ENCODE data around the gene ACTG2.

The ACTG2 gene

DNA sequence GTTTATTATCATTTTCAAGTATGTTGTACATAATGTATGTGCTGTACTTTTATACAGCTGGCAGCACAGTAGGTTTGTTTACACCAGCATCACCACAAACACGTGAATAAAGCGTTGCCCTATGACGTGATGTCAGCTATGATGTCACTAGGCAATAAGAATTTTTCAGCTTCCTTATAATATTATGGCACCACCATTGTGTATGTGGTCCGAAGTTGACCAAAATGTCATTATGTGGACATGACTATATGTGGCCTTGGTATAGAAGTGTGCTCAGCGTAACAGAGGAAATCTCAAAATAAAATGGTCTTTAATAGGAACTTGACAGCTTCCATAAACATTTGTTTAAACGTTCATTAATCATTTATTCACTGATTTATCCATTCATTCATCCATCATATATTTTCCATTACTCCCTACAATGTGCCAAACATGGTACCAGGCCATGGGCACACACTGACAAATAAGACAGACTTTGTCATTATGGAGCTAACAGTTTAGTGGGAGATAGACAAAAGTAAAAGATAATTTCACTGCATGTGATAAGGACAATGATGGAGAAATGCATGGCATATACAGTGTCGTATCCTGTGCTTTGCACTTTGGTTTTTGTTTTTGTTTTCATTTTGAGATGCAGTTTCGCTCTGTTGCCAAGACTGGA is 18.9 kb downstream of the ACTG2 start:
- in situ Hi-C loops (cut with HindIII; ENCODE audit: low sequenced_read_pairs): no loop called here

DNA sequence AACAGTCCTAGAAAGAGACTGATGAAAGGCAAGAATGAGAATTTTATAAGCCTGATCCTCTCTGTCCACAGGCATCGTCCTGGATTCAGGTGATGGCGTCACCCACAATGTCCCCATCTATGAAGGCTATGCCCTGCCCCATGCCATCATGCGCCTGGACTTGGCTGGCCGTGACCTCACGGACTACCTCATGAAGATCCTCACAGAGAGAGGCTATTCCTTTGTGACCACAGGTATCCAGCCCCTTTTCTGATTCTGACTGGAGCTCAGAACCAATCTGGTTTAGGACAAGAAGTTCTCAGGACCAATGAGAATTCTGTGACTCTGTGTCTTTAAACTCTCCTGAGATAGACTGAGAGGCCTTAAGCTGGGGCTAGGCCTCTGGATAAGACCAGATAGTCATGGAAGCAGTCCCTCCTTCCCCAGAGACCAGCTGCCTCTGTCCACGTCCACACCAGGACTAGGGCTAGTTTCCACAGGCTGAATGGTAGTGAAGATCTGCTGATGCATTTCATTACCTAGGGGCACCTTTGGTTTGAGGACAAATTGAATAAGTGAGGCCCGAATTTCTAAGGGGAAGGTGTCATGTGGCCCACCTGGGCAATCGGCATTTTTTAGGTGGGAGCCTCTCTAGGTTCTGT is 20.7 kb downstream of the ACTG2 start:
- in situ Hi-C loops (cut with HindIII; ENCODE audit: low sequenced_read_pairs): no loop called here

DNA sequence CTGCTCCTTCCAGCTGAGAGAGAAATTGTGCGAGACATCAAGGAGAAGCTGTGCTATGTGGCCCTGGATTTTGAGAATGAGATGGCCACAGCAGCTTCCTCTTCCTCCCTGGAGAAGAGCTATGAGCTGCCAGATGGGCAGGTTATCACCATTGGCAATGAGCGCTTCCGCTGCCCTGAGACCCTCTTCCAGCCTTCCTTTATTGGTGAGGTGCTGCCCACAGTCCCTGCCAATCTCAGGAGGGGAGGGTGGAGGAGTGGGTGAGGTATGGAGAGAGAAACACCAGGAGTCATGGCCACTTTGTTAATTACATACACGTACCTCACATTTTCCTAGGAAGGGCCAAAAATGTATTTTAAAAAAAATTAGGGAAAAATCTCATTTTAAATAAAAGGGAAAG is 21.9 kb downstream of the ACTG2 start:
- in situ Hi-C loops (cut with HindIII; ENCODE audit: low sequenced_read_pairs): no loop called here

DNA sequence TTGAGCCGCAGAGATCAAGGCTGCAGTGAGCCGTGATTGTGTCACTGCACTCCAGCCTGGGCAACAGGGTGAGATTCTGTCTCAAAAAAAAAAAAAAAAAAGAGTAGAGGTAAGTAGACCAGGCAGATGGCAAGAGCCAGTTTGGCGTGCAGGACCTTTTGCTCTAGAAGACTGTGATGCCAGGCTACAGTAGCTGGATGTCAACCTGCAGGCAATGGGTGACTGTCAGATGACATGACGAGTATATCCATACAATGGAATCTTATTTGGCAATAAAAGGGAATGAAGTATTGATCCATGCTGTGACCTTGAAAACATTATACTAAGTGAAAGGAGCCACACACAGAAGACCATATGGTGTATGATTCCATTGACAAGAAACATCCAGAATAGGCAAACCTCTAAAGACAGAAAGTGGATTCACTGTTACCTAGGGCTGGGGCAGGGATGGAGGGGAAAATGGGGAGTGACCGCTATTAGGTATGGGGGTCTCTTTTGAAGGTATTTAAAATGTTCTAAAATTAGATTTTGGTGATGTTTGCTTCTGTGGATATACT is 22.7 kb downstream of the ACTG2 start:
- in situ Hi-C loops (cut with HindIII; ENCODE audit: low sequenced_read_pairs): no loop called here

DNA sequence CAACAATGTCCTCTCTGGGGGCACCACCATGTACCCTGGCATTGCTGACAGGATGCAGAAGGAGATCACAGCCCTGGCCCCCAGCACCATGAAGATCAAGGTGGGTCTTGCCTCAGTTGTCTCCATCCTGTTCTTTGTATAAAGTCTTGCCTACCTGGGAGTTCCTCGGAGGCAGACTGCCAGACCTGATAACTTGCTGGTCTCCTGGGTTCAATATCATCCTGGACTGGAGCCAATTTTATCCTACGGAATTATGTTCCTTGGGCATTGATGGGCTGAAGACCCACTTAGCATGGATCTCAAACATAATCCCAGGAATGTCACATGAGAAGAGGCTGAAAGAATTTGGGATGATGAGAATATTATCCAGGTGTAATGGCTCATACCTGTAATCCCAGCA is 23.9 kb downstream of the ACTG2 start:
- in situ Hi-C loops (cut with HindIII; ENCODE audit: low sequenced_read_pairs): no loop called here

DNA sequence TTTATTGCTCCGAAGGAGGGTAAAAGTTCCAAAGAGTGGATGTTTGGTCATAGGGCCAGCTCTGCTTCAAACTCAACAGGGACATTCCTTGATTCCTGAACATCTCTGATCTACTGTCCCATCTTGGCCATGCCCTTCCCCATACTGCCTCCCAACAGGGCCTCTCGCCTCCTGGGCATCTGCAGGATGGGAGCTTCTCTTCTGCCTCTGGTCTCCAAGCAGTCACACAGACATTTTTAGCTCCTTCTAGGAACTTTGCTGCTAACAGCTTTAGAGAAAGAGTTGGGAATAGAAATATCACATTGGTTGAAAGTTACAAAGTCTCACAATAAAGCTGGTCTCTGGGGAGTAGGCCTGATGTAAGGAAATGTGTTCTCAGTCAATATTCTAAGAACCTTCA is 24.5 kb downstream of the ACTG2 start:
- in situ Hi-C loops (cut with HindIII; ENCODE audit: low sequenced_read_pairs): no loop called here

DNA sequence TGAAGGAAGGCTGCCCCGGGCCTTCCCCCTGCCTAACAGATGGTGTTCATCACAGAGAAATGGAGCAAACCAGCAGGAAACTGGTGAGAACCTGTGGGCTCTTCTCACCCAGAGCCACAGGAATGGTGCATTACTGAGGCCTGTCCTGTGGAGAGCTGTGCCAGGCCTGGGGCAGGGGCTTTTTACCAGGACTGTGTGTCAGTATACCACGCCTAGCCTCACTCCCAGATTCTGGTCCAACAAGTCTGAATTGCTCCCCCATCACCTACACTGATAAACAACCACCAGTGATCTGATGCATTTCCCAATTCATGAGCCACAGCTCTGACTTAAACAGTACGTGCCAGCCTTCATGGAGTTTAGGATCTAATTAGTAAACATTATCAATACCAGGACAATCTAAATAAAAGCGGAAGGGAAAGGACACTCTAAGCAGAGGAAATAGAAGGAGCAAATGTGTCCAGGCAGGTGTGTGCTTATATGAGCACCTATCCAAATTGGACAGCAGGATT is 24.9 kb downstream of the ACTG2 start:
- in situ Hi-C loops (cut with HindIII; ENCODE audit: low sequenced_read_pairs): no loop called here

DNA sequence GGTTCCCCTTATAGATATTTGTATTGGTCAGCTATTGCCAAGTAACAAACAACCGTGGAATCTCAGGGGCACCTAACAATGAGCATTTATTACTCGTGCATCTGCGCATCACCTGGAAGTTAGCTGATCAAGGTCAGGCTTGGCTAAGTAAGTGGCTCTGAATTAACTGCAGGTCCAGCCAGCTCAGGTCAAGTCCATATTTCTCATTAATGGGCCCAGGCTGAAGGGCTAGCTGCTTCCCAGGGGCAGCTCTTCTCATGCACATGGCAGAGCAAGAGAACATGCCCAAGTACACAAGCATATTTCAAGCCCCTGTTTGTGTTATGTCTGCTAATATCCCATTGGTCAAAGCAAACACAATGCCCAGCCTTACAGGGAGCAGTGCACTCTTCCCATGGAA is 26.0 kb downstream of the ACTG2 start:
- in situ Hi-C loops (cut with HindIII; ENCODE audit: low sequenced_read_pairs): no loop called here

DNA sequence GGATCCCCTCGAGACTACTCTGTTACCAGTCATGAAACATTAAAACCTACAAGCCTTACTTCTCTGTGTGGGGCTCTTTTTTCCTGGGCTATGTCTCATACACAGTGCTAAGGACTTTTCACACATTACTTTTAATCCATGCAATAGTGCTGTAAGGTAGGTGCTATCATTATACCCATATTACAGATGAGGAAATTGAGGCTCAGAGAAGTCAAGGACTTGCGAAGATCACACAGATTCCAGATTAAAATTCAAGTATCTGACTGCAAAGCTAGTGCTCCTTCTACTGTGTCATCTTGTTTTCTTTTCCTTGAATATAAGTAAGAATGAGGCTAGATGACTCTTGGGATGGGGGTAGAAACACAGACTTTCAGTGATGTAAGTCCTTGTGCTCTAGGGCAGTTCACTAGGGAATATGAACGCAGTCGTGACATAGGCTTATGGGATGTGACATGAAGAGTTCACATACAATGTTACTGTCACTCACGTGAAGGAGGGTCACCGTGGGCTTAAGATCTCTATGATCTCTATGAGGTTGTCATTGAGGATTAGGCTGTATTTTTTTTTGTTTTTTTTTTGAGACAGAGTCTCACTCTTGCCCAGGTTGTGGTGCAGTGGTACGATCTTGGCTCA is 26.9 kb downstream of the ACTG2 start:
- in situ Hi-C loops (cut with HindIII; ENCODE audit: low sequenced_read_pairs): no loop called here

DNA sequence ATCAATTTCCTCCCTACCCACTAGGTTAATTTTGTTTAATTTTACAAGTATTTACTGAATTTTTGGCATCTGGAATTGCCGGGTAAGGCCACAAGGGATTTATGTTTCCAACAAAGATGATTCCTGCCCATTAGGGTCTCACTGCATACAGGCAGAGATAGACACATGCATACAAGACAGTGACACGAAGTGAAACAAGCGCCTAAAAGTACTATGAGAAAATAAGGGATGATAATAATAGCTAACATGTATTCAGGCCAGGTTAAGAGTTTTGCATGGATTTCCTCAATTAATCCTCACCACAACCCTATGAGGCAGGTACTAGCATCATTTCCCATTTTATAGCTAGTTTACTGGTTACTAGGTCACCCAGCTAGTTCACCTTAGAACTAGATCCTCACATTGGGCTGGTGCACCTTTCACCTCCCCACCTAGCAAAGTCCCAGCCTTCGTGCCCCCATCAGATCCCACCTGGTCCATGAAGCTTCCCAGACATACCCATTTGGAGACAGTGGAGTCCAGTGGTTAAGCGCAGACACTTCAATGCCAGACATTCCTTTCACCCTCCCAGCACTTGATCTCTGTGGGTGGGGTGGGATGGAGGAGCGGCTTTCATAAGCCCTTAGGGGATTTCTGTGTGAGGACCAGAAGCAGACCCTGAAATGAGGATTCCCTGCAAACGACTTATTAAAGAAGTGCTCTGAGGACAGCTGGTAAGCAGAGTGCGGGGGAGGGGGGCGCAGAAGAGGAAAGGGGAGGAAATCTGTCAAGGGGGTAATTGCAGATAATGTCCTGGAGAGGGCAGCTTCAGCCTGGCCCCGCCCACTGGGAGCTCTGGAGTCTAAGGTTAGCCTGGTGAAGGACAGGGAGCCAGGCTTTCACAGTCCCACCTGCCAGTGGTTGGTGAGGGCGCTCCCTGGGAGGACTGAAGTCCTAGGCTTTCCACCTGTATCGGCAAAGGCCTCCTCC is 28.1 kb downstream of the ACTG2 start:
- in situ Hi-C loops (cut with HindIII; ENCODE audit: low sequenced_read_pairs): no loop called here

DNA sequence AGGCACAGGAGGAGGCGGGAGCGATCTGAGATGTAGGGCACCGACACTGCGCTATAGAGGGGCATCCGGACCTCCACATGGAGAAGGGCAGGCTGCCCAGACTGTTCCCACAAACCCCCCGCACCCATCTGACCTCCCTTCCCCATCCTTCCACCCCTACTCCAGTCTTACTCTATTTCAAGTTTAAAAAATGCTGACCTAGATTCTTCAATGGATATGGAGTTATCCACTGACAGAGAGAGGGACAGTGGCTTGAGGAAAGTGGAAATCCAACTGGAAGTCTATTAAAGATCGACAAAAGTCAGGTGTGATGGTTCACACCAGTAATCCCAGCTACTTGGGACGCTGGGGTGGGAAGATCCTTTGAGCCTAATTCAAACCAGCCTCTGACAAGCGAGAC is 28.8 kb downstream of the ACTG2 start:
- in situ Hi-C loops (cut with HindIII; ENCODE audit: low sequenced_read_pairs): no loop called here

DNA sequence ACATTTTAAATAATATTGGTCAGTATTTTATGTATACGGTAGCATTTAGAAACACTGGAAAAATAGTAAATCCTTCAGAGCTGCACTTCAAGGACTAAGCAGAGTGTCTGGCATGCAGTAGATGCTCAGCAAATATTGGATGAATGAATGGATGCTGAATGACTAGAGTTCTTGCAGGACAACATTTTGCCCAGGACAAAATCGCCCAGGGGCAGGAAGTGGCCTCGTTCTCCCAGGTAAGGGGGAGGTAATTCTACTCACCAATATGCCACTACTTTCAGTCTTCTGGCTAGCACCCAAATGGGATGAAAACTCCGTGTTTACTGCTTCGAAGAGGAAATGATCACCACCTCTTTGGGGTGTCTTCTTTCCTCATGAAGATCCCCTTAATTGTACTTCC is 29.9 kb downstream of the ACTG2 start:
- in situ Hi-C loops (cut with HindIII; ENCODE audit: low sequenced_read_pairs): no loop called here

DNA sequence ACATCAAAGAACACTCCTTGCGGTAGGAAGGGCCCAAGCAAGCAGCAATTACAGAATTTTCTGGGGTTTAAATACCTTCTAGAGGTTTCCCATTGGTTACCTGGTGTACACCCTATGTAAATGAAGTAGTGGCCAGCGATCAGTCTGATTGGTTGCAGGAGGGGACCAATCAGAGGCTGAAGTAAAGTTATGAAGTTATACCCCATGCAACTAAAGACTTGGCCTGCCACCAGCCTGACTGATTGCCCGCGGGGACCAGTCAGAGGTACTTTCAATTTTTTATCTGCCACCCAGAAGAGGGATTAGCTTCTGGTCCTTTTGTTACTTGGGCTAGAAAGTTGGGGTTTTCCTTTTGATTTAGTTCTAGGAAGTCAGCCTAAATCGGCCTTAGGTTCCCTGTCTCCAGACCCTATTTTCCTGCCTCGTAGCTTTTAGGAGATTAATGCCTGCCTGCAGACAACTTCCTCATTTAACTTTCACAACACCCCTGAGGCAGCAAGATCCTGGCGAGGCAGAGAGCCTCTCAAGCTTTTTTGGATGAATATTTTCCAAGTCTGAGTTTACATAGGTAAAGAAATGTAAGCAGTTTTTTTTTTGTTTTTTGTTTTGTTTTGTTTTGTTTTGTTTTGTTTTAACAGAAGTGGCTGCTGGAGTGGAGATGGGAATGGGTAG is 32.4 kb downstream of the ACTG2 start:
- in situ Hi-C loops (cut with HindIII; ENCODE audit: low sequenced_read_pairs): no loop called here

DNA sequence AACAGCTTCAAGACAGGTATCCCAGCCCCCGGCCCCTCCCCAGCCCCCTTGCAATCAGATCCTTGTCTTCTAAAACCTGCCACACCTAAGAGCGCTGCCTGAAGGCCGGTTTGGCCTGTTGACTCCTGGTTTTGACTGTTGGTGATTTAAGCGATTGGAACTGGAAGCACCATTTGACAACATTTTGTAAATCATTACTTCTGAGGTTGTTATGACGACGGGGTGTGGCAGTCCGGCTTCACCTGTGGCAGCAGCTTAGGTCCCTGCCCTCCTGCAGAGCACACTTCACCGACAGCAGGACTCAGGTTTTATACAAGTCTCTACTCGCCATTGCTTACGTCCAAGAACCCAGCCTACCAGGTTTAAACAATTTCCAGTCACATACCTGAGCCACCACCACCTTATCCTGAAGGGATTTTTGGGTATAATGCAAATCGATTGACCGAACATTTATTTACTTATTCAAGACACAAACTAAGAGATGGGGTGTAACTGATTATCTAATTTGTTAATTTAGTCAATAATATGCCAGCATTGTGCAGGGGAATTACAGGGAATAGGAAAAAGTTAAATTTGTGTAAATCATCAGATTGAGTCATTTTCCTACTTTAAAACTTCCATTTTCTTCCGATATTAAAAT is 33.2 kb downstream of the ACTG2 start:
- in situ Hi-C loops (cut with HindIII; ENCODE audit: low sequenced_read_pairs): no loop called here

DNA sequence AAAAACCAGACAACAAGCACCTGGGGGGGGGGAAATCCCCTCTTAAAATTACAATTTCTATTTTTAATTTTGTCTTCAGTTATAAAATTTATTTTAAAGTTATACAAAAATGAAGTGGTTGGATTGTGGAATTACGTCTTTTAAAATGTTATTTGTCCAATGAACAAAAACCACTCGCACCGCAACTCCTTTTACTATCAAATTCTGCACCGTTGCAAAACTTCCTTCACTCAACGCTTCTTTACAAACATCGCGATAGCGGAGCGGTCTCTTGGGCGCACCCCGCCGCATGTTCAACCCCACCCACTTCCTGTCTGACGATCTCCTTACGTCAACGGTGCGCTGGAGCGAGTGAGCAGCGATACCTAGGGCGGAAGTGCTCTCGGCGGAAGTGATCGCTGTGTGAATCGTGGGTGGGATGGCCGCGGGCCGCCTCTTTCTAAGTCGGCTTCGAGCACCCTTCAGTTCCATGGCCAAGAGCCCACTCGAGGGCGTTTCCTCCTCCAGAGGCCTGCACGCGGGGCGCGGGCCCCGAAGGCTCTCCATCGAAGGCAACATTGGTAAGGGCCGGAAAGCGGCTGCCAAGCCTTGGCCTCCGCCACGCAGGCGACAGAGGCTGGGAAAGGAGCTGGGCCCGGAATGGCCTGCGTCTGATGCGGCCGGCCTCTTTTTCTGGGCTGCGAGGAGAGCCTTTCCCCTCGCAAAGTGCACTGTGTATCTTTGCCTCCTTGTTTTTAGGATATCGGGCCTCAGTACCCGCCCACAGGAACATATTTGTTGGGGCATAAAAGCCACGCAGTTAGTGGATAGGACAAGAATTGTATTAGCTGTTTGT is 33.9 kb downstream of the ACTG2 start, which contains the start of gene DGUOK:
Gene DGUOK (plus strand): TSS at position 388 of the 835 bp plus-strand sequence. CDS start 31 bp downstream, at position 419.
- in situ Hi-C loops (cut with HindIII; ENCODE audit: low sequenced_read_pairs): no loop called here

DNA sequence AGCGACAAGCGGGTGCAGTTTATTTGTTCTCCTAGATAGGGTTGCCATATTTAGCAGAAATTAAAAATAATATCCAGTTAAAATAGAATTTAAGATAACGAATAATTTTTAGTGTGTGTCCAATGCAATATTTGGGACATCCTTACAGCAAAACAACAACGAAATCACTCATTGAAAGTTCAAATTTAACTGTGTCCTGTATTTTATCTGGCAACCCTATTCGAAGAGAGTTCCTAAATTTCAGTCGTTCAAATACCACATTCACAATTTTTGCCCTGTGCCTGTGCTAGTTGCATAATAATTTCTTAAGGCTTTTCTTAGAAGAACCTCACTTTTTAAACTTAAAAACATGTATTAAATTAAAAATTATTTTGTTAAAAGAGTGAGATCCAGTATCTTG is 34.5 kb downstream of the ACTG2 start:
- in situ Hi-C loops (cut with HindIII; ENCODE audit: low sequenced_read_pairs): no loop called here

DNA sequence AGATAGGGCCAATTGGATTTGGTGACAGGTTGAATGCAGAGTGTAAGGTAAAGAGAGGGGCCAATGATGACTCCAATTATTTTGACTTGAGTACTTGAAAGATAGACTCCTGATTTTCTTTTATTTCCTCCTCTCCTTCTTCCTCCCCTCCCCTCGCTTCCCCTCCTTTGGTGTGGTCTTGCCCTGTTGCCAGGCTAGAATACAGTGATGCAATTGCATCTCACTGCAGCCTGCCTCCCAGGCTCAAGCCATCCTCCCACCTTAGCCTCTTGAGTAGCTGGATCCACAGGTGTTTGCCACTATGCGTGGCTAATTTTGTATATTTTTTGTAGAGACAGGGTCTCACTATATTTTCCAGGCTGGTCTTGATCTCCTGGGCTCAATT is 36.1 kb downstream of the ACTG2 start:
- in situ Hi-C loops (cut with HindIII; ENCODE audit: low sequenced_read_pairs): no loop called here

DNA sequence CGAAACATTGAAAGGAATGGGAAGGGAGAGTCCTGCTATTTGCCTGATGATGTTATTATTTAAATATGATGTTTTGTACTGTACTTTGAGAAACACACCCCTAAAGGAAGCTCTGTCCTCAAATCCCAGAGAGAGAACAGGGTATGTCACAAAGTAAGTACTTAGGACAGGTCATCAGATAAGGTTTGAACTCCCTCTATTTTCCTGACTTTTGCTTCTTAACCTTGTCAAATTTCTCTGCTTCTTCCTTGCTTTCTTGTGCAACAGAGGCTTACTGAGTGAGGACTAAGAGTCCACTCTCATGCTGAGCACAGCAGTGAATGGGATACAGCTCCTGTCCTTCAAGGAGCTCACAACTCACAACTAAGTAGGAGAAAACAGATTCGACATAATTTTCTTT is 37.6 kb downstream of the ACTG2 start:
- in situ Hi-C loops (cut with HindIII; ENCODE audit: low sequenced_read_pairs): no loop called here
